Lower leg skin (tissue), 4 donors: Measurements from ENCODE around the gene KIF5C. TPM values are rescaled to one million over a fixed set of nuclear protein-coding genes. Genes with fewer than 3 reads are reported as not detected.

Source experiments
- DNase-seq, 2 donors: peaks; one replicate each; pipeline ENCODE4 v3.0.0-alpha.2; 2019; ENCODE audit warnings: low spot score in 2 of 2
- H3K4me3 ChIP-seq: fragments of 200-600 bp; sonication (generic); 2 replicates; pipeline ENCODE4 v1.5.1; 2017; ENCODE audit warnings: mild to moderate bottlenecking, low read depth; ENCODE audit not compliant: poor library complexity, severe bottlenecking
- POLR2A ChIP-seq, 2 donors: fragments of 450-650 bp; IDR thresholded peaks; one replicate each; pipeline ENCODE4 v1.6.1; 2016 to 2017; ENCODE audit warnings: antibody characterized with exemption in 2 of 2, mild to moderate bottlenecking in 1 of 2, moderate library complexity in 1 of 2
- WGBS, 2 donors: methylation state at CpG; one replicate each; pipeline ENCODE4 v1.1.5; 2018; 5-methylcytosine and 5-hydroxymethylcytosine counted together
- intact Hi-C: fragments of 100-400 bp; cut with DNase I; formaldehyde crosslinking; loops from one replicate; pipeline ENCODE4 v1.15.0; 2023; ENCODE audit warnings: low total_unique reads
- total RNA-seq, 4 donors: library from RNA; depleted of rRNA; stranded (reverse); fragments of >200 nt; gene quantifications; one replicate each; pipeline ENCODE4 v1.1.0, GENCODE V29; 2016
- TF ChIP-seq, protein P1 (sequence below), 3 donors: fragments of 450-650 bp; IDR thresholded peaks; one replicate each; pipeline ENCODE4 v1.5.1; 2016; ENCODE audit warnings: antibody characterized with exemption in 3 of 3, mild to moderate bottlenecking in 3 of 3, moderate library complexity in 2 of 3

KIF5C gene
- total RNA-seq, 4 donors from 2014 or later = 0.99 to 1.9 (median 1.3) TPM

DNA sequence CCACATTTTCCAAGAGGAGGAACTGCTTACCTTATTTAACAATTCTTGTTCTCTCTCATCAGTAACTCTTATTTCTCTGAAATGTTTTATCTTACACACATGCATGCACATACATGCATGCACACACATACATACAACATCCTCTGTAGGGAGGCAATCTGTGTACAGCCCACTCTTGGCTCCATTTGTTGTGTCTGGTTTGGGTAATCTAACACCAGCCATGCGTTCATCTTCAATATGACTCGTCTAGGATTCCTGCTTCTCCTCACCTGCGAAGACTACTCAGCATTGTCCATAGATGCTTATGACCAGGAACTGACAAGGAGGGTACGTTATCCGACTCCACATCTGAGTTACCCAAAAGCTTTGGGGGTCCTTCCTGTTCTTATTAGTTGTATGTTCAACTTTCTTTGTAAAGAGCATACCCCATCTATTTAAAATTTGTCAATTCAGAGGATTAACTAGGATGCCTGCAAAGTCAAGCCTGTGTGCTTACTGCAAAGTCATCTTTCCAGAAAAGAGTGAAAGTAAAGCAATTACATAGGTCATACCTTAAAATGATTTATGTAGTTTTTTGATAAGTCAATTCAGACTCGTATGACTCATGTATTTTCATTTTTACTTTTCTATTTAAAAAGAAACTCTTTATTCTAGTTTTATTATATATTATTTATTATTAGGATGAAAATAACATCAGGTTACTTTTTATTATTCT lies 181.7 kb downstream of the KIF5C start:
- no peak overlapping the region for H3K4me3 ChIP-seq
- WGBS, 2 donors = 80 to 81% methylated on average over 6 of the region's 6 CpGs
- no peak for TF ChIP-seq POLR2A (IDR thresholded peaks at IDR 0.05)
- TF ChIP-seq, protein P1, sequence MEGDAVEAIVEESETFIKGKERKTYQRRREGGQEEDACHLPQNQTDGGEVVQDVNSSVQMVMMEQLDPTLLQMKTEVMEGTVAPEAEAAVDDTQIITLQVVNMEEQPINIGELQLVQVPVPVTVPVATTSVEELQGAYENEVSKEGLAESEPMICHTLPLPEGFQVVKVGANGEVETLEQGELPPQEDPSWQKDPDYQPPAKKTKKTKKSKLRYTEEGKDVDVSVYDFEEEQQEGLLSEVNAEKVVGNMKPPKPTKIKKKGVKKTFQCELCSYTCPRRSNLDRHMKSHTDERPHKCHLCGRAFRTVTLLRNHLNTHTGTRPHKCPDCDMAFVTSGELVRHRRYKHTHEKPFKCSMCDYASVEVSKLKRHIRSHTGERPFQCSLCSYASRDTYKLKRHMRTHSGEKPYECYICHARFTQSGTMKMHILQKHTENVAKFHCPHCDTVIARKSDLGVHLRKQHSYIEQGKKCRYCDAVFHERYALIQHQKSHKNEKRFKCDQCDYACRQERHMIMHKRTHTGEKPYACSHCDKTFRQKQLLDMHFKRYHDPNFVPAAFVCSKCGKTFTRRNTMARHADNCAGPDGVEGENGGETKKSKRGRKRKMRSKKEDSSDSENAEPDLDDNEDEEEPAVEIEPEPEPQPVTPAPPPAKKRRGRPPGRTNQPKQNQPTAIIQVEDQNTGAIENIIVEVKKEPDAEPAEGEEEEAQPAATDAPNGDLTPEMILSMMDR (IDR thresholded peaks at IDR 0.05) = no peak
- DNase-seq = no peak
- intact Hi-C loops = no loop called here

DNA sequence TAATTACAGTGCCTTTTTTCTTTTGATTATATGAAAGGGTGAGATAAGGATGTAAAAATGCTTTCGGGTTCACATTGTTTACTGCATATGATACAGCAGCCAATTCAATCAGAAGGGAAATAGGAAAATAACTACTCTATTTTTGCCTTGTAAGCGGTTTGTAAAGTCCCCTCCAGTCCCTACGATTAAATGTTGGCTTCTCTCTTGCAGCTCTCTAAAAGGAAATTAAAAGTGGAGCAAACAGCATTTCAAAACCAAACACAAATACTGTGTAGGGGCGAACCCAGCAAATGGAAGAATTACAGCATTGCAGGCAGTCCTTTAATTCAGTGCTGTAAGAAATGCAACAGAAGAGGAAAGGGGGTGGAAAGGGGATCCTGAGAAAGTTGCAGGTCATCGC lies 182.4 kb downstream of the KIF5C start:
- 46 to 59% methylated on average over 5 of the region's 5 CpGs for WGBS, 2 donors
- no peak overlapping the region for H3K4me3 ChIP-seq
- intact Hi-C loops = no loop called here
- TF ChIP-seq, protein P1 (IDR thresholded peaks at IDR 0.05) = no peak
- TF ChIP-seq POLR2A (IDR thresholded peaks at IDR 0.05) = no peak
- no peak for DNase-seq

DNA sequence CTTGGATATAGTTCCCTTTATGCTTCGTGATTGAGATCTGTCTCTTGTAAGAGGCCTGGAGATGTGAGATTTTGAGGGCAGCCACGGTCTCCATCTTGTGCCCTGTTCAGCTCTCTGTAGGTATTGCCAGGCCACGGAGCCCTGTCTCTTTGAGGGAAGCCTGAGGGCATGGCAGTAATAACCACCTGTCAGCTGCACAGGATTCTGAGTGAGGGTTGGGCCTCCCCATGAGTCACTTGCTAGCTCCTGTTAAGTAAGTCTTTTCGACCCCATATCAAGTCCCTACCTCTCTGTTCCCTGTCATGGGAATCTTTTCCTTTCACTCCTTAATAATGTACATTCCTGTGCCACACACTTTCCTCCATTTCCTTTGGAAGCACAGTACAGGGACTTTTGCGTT lies 183.9 kb downstream of the KIF5C start:
- intact Hi-C loops = no loop called here
- 68 to 73% methylated on average over 5 of the region's 5 CpGs for WGBS, 2 donors
- no peak for DNase-seq
- TF ChIP-seq, protein P1 (IDR thresholded peaks at IDR 0.05) = no peak
- no peak for TF ChIP-seq POLR2A (IDR thresholded peaks at IDR 0.05)
- H3K4me3 ChIP-seq = no peak overlapping the region

DNA sequence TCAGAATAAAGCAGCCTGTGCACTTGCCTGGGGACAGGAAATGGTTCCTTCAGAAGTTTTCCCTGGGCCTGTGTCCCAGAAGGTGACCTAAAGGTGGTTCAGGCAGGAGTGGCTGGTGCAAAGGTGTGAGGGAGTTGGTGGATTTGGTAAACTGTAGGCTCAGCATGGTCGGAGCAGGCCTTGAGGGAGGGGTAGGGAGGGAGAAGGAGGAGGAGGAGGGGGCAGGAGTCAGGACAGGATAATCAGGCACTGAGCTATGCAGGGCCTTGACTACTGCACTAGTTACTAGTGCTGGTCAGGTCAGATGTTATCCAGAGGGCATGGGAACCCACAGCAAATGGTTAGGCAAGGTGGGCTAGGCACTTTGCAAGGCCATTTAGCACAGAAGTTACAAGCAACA lies 184.8 kb downstream of the KIF5C start:
- TF ChIP-seq, protein P1 (IDR thresholded peaks at IDR 0.05) = no peak
- no peak for TF ChIP-seq POLR2A (IDR thresholded peaks at IDR 0.05)
- H3K4me3 ChIP-seq = no peak overlapping the region
- no peak for DNase-seq
- intact Hi-C loops = no loop called here
- 54 to 64% methylated on average over 1 of the region's 1 CpG for WGBS, 2 donors

DNA sequence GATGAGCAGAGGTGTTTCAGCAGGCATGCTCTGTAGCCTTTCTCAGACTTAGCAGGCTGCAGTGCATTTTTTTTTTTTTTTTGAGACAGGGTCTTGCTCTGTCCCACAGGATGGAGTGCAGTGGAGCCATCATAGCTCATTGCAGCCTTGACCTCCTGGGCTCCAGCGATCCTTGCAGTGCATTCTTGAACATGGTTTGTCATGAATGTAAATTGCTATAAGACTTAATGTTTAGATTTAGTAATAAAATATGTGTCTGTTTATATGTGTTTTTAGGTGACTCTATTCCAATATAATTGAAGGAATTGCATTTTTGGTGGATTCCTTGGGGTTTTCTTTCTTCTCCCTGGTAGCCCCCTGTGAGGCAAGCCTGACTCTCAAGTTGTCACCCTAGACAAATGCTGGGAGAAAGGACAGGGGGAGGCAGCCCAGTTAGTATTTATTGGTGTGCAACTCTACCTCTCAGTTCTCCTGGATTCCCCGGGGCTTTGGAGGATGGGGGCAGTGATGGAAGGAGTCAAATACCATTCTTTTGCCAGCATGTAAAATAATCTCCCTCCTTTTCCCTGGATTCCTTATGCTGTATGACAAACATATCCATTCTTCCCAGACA lies 186.2 kb downstream of the KIF5C start:
- no peak overlapping the region for H3K4me3 ChIP-seq
- 86 to 90% methylated on average over 2 of the region's 2 CpGs for WGBS, 2 donors
- no peak for DNase-seq
- intact Hi-C loops = no loop called here
- no peak for TF ChIP-seq POLR2A (IDR thresholded peaks at IDR 0.05)
- TF ChIP-seq, protein P1 (IDR thresholded peaks at IDR 0.05) = no peak
